Smooth muscle cell of the umbilical artery (primary cell): ENCODE results near the gene ZNF519. TPM values are rescaled to one million over a fixed set of nuclear protein-coding genes. Genes with fewer than 3 reads are reported as not detected.

ENCODE experiments used
- total RNA-seq: library from RNA; depleted of rRNA; stranded (reverse); fragments of >200 nt; gene quantifications from 2 replicates; pipeline ENCODE4 v1.2.3, GENCODE V29; 2014

Gene ZNF519
- 2.1 and 5.5 TPM in 2 replicates for total RNA-seq

GRCh38 chr18:14132271-14132700 is at the start of gene ZNF519:
Gene ZNF519, minus strand, starts transcription at chr18:14132435. Its CDS starts 158 bp downstream, at chr18:14132277.

Other genes with a start within 250 kb of the ZNF519 start
- gene MC2R, start 216.9 kb downstream of the ZNF519 start, total RNA-seq, result not detected in 2 replicates